Lung (tissue), 12 donors: ENCODE measurements around the gene TRABD2B. TPM values are rescaled to one million over a fixed set of nuclear protein-coding genes. Genes with fewer than 3 reads are reported as not detected.

Experiments
- ATAC-seq: fragments of 200-7000 bp; cut with Tn5 transposase; one replicate; pipeline ENCODE4 v1.9.1; 2020; ENCODE audit warnings: moderate number of reproducible peaks; ENCODE audit not compliant: insufficient read depth, low FRiP score
- DNase-seq, 3 donors: peaks; one replicate each; pipeline ENCODE4 v3.0.0-alpha.2; 2013 to 2017
- H3K27ac ChIP-seq, 2 donors: one replicate each; pipeline ENCODE4 v1.5.1; 2013; ENCODE audit warnings: mild to moderate bottlenecking in 2 of 2, moderate library complexity in 2 of 2, control low read depth in 1 of 2, inconsistent platforms in 1 of 2, low read depth in 1 of 2, low read length in 1 of 2
- H3K27me3 ChIP-seq, 3 donors: one replicate each; pipeline ENCODE4 v1.5.1; 2013; ENCODE audit warnings: low read length in 2 of 3; ENCODE audit not compliant: control insufficient read depth in 3 of 3, insufficient read depth in 3 of 3
- H3K36me3 ChIP-seq, 4 donors: one replicate each; pipeline ENCODE4 v1.5.1; 2013; ENCODE audit warnings: low read length in 4 of 4, mild to moderate bottlenecking in 1 of 4, moderate library complexity in 1 of 4; ENCODE audit not compliant: control insufficient read depth in 4 of 4, insufficient read depth in 4 of 4
- H3K4me1 ChIP-seq, 5 donors: one replicate each; pipeline ENCODE4 v1.5.1; 2013; ENCODE audit warnings: low read length in 5 of 5, mild to moderate bottlenecking in 2 of 5, moderate library complexity in 1 of 5; ENCODE audit not compliant: control insufficient read depth in 5 of 5, insufficient read depth in 5 of 5
- H3K4me3 ChIP-seq: one replicate; pipeline ENCODE4 v1.5.1; 2013; ENCODE audit warnings: mild to moderate bottlenecking, control low read depth, moderate library complexity
- H3K9ac ChIP-seq, 2 donors: one replicate each; pipeline ENCODE4 v1.5.1; 2013; ENCODE audit warnings: low read length in 2 of 2, control low read depth in 1 of 2; ENCODE audit not compliant: insufficient read depth in 1 of 2
- H3K9me3 ChIP-seq, 4 donors: one replicate each; pipeline ENCODE4 v1.5.1; 2013; ENCODE audit warnings: low read length in 3 of 4, mild to moderate bottlenecking in 1 of 4, moderate library complexity in 1 of 4; ENCODE audit not compliant: control insufficient read depth in 4 of 4, insufficient read depth in 3 of 4
- WGBS, 2 donors: extraction: QIAGEN DNeasy Blood & Tissue Kit; methylation state at CpG; one replicate each; pipeline ENCODE4 v1.1.7; 2013; 5-methylcytosine and 5-hydroxymethylcytosine counted together
- polyA plus RNA-seq, 2 donors: library from polyadenylated mRNA; stranded (reverse); fragments of 200-250 nt; gene quantifications; one replicate each; pipeline ENCODE4 v1.2.1, GENCODE V29; 2013
- total RNA-seq, 2 donors: library from RNA; depleted of rRNA in 1 of 2; stranded (reverse); fragments of >200 nt in 1 of 2; gene quantifications; one replicate each; pipeline ENCODE4 v1.2.1, GENCODE V29; 2014 to 2021
- TF ChIP-seq, protein P1 (sequence below): IDR thresholded peaks from 2 replicates; pipeline ENCODE4 v1.5.1; 2012; ENCODE audit warnings: mild to moderate bottlenecking; ENCODE audit errors: control extremely low read depth, extremely low read depth
- donor health status: control.
- donor health status: control.
- donor health status: Bipolar disorder and iron deficiency.
- donor health status: healthy.
- donor health status: DM: yes; HTN: yes; CAD: no.

Gene TRABD2B
- total and polyA plus RNA-seq, 4 donors = 0.37 to 1.9 (median 0.64) TPM

DNA sequence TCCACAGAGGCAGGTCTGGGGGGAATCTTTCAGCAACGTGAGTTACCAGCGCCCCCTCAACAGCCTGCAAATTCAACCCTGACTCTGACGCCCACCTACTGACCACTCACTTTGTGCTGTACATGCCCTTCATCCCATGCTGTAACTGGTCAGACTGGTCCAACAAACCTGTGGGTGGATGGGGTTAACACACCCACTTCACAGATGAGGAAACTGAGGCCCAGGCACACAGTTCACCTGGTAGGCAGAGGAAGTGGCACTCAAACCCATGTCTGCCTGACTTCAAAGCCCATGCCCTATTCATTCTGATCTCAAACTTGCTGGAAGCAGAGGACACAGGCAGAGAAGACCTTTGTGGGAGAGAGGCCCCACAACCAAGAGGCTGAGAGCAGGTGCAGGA lies 172.9 kb downstream of the TRABD2B start:
- Histone ChIP-seq H3K36me3 (no peaks in the 10 kb centered on the region), H3K4me1 (peaks cover 0 to 27% (median 6%) of the 10 kb centered on the region in 5 donors), H3K9me3 (no peaks in the 10 kb centered on the region), H3K4me3 (no peak overlapping the region), H3K27ac (no peak overlapping the region), H3K9ac (no peak overlapping the region), H3K27me3 (no peaks in the 10 kb centered on the region)
- ATAC-seq (no peak), DNase-seq (no peak)
- TF ChIP-seq, protein P1, sequence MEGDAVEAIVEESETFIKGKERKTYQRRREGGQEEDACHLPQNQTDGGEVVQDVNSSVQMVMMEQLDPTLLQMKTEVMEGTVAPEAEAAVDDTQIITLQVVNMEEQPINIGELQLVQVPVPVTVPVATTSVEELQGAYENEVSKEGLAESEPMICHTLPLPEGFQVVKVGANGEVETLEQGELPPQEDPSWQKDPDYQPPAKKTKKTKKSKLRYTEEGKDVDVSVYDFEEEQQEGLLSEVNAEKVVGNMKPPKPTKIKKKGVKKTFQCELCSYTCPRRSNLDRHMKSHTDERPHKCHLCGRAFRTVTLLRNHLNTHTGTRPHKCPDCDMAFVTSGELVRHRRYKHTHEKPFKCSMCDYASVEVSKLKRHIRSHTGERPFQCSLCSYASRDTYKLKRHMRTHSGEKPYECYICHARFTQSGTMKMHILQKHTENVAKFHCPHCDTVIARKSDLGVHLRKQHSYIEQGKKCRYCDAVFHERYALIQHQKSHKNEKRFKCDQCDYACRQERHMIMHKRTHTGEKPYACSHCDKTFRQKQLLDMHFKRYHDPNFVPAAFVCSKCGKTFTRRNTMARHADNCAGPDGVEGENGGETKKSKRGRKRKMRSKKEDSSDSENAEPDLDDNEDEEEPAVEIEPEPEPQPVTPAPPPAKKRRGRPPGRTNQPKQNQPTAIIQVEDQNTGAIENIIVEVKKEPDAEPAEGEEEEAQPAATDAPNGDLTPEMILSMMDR = no peak
- 84 to 92% methylated on average over 3 of the region's 3 CpGs for WGBS, 2 donors

- Histone ChIP-seq H3K36me3 (no peaks in the 10 kb centered on the region), H3K4me1 (peaks cover 0 to 36% (median 6%) of the 10 kb centered on the region in 5 donors), H3K27ac (no peak overlapping the region), H3K27me3 (no peaks in the 10 kb centered on the region), H3K9me3 (no peaks in the 10 kb centered on the region), H3K9ac (no peak overlapping the region), H3K4me3 (no peak overlapping the region)
- DNase-seq = peak; percentile 53 to 67 (median 58)
- TF ChIP-seq, protein P1 = no peak
- 78 to 82% methylated on average over 9 of the region's 9 CpGs for WGBS, 2 donors
- ATAC-seq = no peak
Measured at GRCh38 chr1:47823040-47823808, 174.0 kb downstream of the TRABD2B start.

GRCh38 chr1:47821760-47822159 lies 175.4 kb downstream of the TRABD2B start:
- TF ChIP-seq, protein P1 = no peak
- H3K4me3 ChIP-seq = no peak overlapping the region
- ATAC-seq = no peak
- no peak overlapping the region for H3K27ac ChIP-seq
- H3K27me3 ChIP-seq = no peaks in the 10 kb centered on the region
- no peaks in the 10 kb centered on the region for H3K36me3 ChIP-seq
- peaks cover 0 to 30% (median 6%) of the 10 kb centered on the region in 5 donors for H3K4me1 ChIP-seq
- H3K9ac ChIP-seq = no peak overlapping the region
- H3K9me3 ChIP-seq = no peaks in the 10 kb centered on the region
- DNase-seq = no peak
- 71 to 90% methylated on average over 5 of the region's 5 CpGs for WGBS, 2 donors
